Fibroblast of peridontal ligament (primary cell): Measurements from ENCODE around the gene PTTG1.

ENCODE experiments used
- DNase-seq: peaks from one replicate; pipeline ENCODE4 v3.0.0-alpha.2; 2010; ENCODE audit errors: extremely low read depth

PTTG1 gene

DNA sequence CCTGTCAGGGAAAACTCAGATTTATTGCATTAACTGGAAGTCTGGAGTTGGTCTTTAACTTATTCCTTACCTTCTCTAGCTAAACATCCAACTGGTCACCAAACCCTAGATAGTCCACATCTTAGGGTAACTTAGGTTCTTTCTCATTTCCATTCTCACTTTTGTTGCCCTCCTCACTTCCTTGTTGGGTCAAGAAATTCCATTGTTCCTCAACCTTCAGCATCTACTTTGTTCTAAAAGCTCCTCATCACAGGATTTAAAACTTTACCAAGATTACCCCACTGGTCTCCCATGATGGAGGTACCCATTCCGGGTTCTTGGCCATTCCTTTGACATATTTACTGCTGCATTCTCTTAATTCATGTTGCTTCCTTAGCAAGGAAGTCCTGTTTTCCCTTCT lies 32.1 kb downstream of the PTTG1 start:
- DNase-seq, result no peak

DNA sequence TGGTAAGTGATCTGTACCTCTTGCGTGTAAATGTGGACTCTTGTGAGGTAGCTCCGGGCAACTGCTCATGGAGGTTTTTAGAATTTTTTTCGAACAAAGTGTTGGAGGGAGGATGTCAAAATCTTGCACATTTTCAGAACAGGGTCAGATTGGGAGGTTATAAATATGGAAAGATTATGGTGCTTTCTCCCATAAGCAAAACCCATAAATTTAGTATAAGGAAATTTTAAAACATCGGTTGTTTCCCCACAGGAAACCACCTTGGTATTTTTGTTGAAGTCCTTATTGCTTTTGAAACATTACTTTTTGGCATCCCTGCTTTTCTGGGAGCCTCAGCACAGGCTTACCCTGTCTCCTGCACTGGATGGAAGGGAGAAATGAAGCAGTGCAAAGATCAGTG lies 33.9 kb downstream of the PTTG1 start:
- DNase-seq, result no peak

DNA sequence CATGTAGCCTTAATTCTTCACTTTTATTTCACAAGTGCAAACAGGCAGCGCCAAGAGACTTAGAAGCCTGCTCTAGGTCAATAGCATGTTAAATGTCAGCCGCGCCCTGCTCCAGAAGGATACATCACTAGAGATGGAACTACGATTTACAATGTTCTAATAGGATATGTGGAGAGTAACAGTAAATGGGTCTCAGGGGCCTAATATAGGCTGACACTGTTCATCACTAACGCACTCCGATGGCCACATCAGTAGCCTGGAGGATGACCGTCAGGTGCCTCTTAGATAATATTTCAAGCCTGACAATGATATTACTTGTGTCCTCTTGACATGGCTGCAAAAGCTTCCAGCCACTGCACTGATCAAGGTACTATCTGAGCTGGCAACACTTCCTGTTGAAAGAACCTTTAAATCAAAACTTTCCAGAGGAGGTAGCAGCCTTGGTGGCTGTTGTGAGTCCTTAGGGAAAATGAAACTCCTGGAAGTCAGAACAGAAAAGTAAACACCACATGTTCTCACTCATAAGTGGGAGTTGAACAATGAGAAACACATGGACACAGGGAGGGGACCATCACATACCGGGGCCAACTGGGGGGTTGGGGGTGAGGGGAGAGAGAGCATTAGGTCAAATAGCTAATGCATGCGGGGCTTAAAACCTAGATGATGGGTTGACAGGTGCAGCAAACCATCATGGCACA lies 35.0 kb downstream of the PTTG1 start:
- no peak for DNase-seq

DNA sequence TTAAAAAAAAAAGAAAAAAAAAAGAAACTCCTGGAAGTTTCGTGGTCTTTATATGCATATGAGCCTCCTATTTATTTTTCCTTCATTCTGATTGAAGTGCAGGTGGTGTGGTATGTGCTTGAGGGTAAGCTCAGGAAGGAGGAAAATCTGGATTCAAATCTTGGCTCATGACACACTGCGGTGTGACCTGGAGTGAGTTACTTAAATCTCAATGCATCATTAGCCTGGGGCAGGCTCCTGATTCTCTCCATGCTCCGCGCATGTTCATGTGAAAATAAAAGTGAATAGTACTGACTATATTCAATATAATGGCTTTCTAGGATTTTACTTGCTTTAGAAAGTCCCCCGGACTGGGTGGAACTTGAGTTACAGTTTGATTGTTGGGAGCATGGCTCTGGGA lies 35.6 kb downstream of the PTTG1 start:
- DNase-seq, result no peak

DNA sequence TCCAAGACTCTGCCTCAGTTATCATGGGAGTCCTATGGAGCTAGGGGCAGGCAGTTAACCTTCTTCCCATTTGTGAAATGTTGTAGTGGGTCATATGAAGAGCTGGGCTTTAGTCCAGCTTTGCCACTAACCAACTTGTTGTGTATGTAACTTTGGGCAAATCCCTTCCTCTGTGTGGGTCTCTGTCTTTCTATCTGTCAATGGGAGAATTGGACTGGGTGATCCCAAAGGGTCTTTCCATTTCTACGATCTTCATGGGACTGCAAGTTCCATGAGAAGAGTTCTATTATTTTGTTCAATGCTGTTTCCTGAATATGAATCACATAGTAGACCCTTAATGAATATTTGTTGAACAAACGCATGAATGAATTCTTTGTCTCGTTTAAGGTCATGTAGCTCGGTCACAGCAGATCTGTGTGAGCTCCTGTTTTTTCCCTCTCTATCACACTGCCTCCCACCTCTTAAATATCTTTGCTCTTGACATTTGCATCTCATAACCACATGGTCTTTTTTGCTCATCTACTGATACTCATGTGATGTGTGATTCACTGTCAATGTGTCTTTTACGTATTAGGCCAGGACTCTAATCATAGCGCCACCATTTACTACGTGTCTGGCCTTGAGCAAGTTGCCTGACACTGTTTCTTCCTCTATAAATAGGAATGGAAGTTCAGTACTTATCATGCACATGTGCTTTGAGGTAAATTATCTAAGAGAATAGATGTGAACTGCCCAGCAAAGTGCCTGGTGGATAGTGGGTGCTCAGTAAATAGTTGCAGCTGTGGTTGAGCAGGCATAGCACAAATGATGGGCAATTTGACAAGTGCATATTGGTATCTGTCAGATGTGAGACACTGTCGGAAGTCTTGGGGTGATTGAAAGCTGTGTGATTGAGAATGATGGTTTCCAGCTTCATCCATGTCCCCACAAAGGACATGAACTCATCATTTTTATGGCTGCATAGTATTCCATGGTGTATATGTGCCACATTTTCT lies 37.4 kb downstream of the PTTG1 start:
- no peak for DNase-seq

DNA sequence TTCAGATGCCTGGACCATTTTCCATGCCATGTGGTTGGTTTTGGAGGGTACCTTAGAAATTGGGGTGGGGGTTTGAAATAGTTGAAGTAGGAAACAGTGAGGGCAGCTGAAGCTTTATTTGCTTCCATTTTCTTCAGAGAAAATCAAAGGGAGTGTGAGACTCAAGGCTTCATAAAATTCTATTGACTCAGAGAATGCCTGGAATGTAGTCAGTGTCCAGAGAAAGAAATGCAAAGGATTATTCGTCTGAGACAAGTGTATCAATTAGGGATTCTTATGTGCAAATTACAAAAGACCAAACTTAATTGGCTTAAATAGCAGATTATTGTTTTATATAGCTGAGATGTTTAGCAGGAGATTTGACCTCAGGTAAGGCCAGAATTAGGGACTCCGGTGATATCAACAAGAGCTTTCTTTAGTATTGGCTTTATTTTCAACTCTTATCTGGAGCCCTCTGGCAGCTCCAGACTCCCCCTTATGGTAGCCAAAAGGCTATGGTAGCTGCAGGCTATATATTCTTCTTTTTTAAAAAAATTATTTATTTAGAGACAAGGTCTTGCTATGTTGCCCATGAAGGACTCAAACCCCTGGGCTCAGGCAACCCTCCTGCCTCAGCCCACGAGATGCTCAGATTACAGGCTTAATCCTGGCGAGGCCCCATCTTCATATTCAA lies 38.9 kb downstream of the PTTG1 start:
- no peak for DNase-seq

DNA sequence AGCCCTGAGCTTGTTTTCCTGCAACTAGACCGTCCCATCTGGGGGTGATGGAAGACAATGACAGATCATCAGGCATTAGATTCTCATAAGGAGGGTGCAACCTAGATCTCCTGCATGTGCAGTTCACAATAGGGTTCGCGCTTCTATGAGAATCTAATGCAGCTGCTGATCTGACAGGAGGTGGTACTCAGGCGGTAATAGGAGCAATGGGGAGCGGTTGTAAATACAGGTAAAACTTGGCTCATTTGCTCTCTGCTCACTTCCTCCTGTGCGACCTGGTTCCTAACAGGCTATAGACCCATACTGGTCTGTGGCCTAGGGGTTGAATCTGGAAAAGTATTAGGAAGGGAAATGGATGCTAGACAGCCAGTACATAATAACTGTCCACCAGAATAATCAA lies 39.7 kb downstream of the PTTG1 start:
- no peak for DNase-seq

DNA sequence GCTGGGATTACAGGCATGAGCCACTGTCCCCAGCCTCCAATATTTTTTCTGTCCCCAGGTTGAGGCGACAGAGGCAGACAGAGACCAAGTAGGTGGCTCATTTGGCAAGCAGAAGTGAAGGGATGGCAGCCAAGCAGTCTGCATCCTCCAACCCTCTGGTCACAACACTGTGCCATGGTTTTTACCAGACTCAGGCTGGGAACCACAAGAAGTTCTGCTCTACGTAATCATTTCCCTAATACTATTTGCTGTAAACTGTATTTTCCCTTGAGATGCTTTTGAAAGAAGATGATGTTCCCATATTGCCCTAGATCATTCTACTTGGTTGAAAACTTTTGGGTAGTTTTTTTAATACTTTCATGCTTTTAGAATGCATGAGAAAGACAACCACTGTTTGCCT lies 40.5 kb downstream of the PTTG1 start:
- no peak for DNase-seq

DNA sequence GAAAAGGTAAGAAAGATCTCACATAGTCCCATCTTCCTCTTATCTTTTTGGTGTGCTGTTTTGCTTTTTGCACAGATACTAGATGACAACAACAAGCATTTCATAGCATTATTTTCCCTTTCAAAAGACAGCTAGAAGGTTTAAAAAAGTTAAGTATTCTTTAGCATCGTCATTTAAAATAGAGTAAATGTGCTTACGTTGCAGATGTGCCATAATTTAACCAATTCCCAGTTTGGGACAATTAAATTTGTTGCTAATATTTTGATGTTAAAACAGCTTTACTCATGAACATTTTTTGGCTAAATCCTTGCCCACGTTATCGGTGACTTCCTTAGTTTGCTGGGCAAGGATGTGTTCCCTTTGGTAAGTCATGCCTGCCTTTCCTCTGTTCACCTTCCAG lies 41.6 kb downstream of the PTTG1 start:
- DNase-seq, result no peak

DNA sequence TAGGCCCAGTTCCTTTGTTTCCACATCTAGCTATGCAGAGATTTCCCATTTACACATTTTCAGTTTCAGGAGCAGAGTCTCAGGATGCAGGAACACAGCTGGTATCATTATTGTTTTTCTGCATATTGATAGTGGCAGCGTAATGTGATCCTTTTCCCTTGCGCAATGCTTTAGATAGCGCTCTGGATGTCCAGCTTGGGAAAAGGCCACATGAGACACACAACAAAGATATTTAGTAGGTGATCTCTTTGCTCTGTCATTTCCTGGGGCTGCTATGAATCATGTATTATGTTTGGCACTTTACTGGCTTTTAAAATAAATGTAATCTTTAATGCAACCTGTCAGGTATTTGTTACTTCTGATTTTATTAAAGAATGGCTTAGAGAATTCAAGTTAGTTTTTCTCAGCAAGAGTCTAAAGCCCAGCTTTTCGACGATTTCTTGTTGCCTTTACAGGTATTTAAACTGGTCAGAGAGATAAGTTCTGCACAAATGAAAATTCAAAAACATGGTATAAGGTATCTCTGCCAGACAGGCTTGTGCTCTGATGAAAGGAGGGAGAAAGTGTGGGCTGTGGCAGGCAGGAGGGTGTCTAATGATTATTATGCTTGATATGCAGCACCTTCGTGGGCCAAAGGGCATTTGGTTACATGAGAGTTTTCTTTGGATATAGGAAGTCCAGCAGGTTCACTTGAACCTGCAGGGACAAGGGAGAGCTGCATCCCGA lies 42.2 kb downstream of the PTTG1 start:
- peak; percentile 52 for DNase-seq

DNA sequence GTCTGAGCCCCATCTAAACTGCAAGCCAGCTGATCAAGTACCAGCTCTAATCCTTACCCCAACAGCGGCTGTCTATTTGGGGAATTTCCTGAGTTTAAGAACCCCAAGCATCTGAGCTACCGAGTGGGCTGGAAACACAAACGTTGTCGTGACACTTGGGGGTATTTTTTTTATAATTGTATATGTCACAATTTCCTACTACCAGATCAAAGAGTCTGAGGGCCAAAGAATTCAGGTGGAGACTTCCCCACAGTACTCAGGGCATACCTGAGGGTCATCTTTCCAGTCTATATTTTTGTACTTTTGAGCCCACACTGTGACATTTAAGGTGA lies 42.8 kb downstream of the PTTG1 start:
- DNase-seq, result no peak

DNA sequence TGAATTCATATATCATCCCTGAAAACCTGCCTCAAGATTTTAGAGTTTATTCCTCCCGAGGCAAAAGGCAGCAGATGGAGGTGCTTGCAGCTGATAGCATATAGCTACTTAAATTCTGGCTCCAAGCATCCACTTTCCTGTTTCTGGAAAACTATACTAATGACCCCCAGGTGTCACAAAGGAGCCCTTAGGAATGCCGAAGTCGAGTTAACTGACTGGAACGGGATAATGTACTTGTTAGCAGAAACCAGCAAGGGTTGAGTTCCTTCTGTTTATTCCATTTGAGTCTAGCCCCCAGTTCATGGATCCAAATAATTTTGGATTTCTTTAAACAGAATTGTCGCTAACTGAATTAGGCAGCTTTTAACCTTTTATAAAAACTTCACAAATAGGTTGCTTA lies 44.5 kb downstream of the PTTG1 start:
- DNase-seq, result no peak

DNA sequence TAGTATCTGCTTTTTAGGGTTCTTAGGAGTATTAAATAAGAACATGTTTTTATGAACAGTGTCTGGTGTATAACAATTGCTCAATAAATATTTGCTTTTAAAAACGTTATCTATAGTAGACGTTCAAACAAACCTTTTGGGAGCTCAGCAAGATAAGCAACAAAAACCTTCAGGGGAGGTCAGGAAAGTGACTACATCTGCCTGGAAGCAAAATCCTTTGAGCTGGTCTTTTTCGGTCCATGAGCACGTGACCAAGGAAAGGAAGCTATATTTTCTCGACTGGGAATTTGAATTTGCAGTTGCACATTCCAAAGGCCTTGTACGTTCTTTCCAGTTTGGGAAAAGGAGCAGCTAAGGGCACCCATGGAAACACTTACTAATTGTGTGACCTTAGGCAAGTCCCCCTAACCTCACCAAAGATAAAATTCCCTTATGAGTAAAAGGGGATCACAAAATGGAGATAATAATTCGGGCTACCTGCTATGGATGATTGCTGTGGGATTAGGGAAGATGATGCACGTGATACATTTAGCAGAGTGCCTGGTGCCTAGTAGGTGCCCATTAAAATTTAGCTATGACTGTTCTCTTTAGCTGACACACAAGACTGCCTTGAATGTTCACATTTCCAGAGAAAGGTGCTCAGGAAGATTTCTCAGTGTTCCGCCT lies 45.4 kb downstream of the PTTG1 start:
- no peak for DNase-seq

DNA sequence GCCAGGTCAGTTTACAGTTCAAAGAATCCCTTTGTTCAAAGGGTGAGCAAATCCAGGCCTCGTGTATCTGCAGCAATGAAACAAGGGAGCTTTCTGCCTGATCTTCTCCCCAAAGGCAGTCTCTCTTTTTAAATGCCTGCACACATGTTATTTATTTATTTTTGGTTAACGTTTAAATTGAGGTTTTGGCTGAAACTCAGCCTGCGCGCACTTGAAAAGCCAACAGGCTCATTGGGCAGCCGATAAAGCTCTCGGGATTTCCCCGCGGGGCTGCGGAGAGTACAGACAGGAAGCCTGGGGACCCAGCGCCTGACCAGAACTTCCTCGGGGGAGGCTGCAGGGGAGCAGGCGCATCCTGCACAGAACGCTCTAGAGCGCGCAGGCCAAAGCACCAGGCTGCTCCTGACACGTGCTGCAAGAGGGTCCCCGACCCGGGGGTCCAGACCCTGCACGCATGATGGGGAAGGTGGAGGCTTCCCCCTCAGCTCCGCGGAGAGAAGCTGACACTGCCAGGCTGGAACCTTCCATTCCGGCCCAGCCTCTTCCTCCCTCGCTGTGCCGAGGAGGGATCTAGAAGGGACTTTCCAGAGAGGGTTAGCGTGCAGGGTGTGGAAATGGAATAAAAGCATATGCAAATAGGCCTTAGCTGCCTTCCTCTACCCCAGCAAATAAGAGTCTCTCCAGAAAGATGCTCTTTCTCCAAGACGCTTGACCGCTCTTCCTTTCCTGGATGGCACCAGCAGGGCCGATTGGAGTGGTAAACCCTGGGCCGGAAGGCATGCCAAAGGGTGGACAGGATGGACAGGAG lies 46.1 kb downstream of the PTTG1 start:
- DNase-seq, result peak; percentile 91

DNA sequence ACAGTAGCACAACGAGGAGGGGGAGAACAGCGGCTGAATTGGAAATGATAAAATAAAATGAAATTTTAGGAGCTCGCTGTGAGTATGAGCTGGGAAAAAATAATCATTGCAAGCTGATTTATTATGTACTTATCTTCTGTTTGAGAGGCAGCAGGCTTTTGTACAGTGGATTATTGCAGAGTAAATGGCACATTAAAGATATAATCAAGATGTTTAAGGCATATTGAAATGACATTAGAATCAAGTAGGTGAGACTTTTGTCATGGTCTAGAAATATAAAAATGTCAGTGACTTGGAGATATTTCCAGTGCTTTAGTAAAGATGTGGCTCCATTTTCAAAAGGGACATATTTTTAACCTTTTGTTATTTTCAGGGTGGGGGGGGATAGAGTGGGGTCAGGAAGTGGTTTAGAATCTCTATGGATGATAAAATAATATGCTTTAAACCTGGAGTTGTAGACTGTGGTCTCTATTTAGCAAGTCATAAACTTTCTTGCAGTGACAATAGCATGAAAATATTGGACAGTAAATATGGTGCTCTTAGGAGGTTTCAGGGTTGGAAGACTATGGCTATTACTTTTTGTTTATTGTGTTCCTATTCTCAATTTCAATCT lies 46.8 kb downstream of the PTTG1 start:
- DNase-seq, result no peak

DNA sequence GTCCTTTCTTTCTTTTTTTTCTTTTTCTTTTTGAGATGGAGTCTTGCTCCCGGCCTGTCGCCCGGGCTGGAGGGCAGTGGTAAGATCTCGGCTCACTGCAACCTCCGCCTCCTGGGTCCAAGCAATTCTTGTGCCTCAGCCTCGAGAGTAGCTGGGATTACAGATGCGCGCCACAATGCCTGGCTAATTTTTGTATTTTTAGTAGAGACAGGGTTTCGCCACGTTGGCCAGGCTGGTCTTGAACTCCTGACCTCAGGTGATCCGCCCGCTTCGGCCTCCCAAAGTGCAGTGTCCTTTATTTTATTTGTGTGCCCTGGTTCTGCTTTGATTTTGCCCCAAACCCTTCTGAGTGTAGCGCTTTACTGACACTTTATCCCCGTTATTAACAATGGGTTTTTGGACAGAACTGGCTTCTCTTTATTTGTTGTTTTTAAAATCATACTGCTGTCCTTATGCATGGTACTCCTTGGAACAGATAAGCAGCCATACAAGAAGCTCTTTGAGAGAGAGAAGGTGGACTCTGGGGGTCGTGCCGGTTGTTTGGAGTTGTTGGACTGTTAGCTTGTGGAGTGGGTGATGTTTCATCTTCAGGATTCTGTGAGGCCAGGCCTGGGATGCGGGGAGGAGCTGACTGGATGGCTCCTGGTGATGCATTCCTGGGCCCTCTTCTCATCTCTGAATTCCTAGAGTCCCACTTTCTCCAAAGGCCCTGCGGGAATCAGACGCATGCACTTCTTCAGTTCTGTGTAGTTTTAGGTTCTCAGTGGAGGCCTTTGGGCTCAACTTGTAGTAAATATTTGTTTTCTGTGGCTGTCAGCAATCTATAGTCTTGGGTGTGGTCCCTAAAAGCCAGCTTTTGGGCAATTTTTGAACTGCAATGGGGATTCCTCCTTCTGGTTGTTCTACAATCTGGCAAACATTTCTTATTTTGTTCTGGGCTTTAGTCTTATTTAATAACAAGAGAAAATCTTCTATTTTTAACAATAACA lies 47.8 kb downstream of the PTTG1 start:
- no peak for DNase-seq

DNA sequence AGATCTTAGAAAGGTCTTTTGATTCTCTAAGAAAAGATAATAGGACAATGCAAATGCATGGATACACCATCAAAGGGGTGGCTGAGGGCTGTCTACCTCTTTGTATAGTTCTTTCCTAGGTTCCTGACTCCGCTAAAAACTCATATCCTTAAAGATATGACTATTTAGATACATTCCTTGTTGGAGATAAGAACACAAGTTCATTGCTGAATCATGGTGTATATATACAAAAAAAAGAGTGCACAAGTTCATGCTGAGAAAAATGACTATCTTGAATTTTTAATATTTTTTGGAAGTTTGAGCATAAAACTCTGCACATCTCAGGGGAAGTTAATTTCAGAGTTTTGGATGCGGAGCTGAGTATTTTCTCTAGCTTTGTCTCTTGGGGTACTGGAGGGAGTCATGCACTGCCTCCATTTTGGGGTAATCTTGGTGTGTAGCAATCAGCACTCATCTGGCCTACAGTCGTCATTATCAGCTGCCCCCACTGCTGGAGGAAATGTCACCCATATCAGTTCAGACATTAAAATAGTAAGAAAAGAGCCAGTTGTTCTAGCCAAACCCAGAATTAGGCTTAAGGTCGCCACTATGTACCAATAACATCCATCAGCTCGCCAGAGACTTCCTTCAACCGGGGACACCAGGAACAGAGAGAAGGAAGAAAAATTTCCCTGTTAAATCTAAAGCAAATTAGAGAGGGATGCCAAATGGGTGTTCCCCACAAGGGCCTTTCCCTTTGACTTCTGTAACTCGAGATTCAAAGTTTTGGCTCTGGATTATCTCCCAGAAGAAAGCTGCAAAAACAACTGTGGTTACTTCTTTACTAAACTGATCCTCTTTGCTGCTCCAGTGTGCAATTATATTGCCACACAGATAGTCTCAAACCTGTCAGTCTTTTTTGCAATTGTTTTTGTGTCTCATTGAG lies 49.0 kb downstream of the PTTG1 start:
- peak; percentile 87 for DNase-seq

DNA sequence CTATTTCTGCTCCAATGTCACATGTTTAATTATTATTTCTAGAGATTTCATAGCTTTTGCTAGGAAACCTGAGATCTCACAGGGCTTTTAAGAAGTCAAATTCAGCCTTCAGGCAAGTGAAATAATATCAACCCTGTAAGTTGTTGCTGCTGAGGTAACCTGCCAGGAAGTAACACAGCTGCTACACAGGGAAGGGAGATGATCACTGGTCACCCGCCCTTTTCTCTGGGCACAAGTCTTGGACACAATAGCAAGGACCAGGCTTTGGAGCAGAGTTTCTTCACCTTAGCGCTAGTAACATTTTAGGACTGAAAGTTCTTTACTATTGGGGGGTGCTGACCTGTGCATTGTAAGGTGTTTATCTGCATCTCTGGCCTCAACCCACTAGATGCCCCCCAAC lies 50.1 kb downstream of the PTTG1 start:
- no peak for DNase-seq
